Measurements from ENCODE around the gene PIEZO2.

Gene PIEZO2

DNA sequence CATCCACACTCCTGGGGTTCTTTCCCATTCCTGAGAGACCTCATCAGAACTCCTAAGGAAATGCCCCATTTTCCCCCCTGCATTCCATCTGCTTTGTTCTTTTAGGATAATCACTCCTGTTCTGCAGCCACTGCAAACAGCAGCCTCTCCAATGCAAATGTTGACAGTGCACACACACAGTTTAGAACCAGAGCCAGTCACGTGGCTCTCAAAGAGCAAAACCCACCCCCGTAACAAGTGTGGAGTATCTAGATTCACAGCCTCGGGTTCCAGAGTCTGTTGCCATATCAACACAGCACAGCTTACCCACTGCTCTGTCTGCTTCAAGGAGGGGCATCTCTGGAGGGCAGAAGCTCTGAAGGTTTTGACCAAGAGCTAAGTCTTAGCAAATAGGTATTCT is 443.6 kb downstream of the PIEZO2 start:
- Mint-ChIP-seq H3K27ac (no peak overlapping the region), H3K36me3 (ENCODE audit: insufficient read depth) (no peaks in the 10 kb centered on the region), H3K27me3 (peaks cover 0 to 26% of the 10 kb centered on the region in 2 donors), H3K9me3 (no peaks in the 10 kb centered on the region), H3K4me1 (ENCODE audit: low read depth in 2 of 2) (no peaks in the 10 kb centered on the region), H3K4me3 (no peak overlapping the region)
- DNase-seq (no peak), ATAC-seq (replicated peaks) (no peak)

GRCh38 chr18:10705291-10705690 is 444.1 kb downstream of the PIEZO2 start:
- H3K36me3 Mint-ChIP-seq (ENCODE audit: insufficient read depth) = no peaks in the 10 kb centered on the region
- ATAC-seq (replicated peaks) = no peak
- no peak overlapping the region for H3K27ac Mint-ChIP-seq

GRCh38 chr18:10702206-10702605 is 447.2 kb downstream of the PIEZO2 start:
- Mint-ChIP-seq H3K27ac (no peak overlapping the region), H3K36me3 (ENCODE audit: insufficient read depth) (no peaks in the 10 kb centered on the region), H3K4me1 (ENCODE audit: low read depth in 2 of 2) (no peaks in the 10 kb centered on the region), H3K27me3 (peaks cover 0 to 18% of the 10 kb centered on the region in 2 donors), H3K9me3 (no peaks in the 10 kb centered on the region), H3K4me3 (no peak overlapping the region)
- no peak for ATAC-seq (replicated peaks)
- DNase-seq = no peak

More at GRCh38 chr18:10705291-10705690, 444.1 kb downstream of the PIEZO2 start:
- no peaks in the 10 kb centered on the region for H3K4me1 Mint-ChIP-seq (ENCODE audit: low read depth in 2 of 2)
- DNase-seq = no peak
- no peaks in the 10 kb centered on the region for H3K9me3 Mint-ChIP-seq
- H3K27me3 Mint-ChIP-seq = peaks cover 0 to 26% of the 10 kb centered on the region in 2 donors
- no peak overlapping the region for H3K4me3 Mint-ChIP-seq

GRCh38 chr18:10690366-10690765 is 459.0 kb downstream of the PIEZO2 start:
- no peak for ATAC-seq (replicated peaks)
- no peaks in the 10 kb centered on the region for H3K36me3 Mint-ChIP-seq (ENCODE audit: insufficient read depth)
- no peak overlapping the region for H3K27ac Mint-ChIP-seq
- H3K9me3 Mint-ChIP-seq = no peaks in the 10 kb centered on the region
- peaks cover 0 to 8% of the 10 kb centered on the region in 2 donors for H3K27me3 Mint-ChIP-seq
- no peak overlapping the region for H3K4me3 Mint-ChIP-seq
- no peaks in the 10 kb centered on the region for H3K4me1 Mint-ChIP-seq (ENCODE audit: low read depth in 2 of 2)
- DNase-seq = no peak

DNA sequence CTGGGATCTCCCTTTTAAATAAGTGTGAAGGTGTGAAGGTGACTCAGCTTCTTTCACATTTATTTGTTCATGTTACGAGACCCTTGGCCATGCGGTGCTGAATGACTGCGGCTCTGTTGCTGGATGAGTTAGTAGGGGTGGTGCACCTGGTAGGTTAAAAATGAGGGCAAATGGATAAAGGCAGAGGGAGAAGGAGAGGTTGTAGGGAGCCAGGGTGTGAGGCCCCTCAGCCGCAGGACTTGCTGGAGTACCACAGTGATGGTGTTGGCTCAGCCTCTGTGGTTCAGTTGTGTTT is 459.4 kb downstream of the PIEZO2 start:
- H3K9me3 Mint-ChIP-seq = no peaks in the 10 kb centered on the region
- H3K27ac Mint-ChIP-seq = peak overlapping the region in 1 of 2 donors; percentile 6
- no peaks in the 10 kb centered on the region for H3K4me1 Mint-ChIP-seq (ENCODE audit: low read depth in 2 of 2)
- H3K27me3 Mint-ChIP-seq = peaks cover 0 to 10% of the 10 kb centered on the region in 2 donors
- no peaks in the 10 kb centered on the region for H3K36me3 Mint-ChIP-seq (ENCODE audit: insufficient read depth)
- DNase-seq (no peak), ATAC-seq (replicated peaks) (no peak)
- no peak overlapping the region for H3K4me3 Mint-ChIP-seq

GRCh38 chr18:10689236-10690034 is 459.9 kb downstream of the PIEZO2 start:
- H3K9me3 Mint-ChIP-seq = no peaks in the 10 kb centered on the region
- DNase-seq (no peak), ATAC-seq (replicated peaks) (no peak)
- no peaks in the 10 kb centered on the region for H3K4me1 Mint-ChIP-seq (ENCODE audit: low read depth in 2 of 2)
- H3K27ac Mint-ChIP-seq = peak overlapping the region in 1 of 2 donors; percentile 6
- peaks cover 0 to 15% of the 10 kb centered on the region in 2 donors for H3K27me3 Mint-ChIP-seq
- no peak overlapping the region for H3K4me3 Mint-ChIP-seq
- H3K36me3 Mint-ChIP-seq (ENCODE audit: insufficient read depth) = no peaks in the 10 kb centered on the region

GRCh38 chr18:10688766-10689165 is 460.6 kb downstream of the PIEZO2 start:
- no peaks in the 10 kb centered on the region for H3K4me1 Mint-ChIP-seq (ENCODE audit: low read depth in 2 of 2)
- ATAC-seq (replicated peaks) (no peak), DNase-seq (no peak)
- H3K4me3 Mint-ChIP-seq = no peak overlapping the region
- H3K27me3 Mint-ChIP-seq = peaks cover 0 to 16% of the 10 kb centered on the region in 2 donors
- H3K36me3 Mint-ChIP-seq (ENCODE audit: insufficient read depth) = no peaks in the 10 kb centered on the region
- H3K9me3 Mint-ChIP-seq = no peaks in the 10 kb centered on the region
- no peak overlapping the region for H3K27ac Mint-ChIP-seq

DNA sequence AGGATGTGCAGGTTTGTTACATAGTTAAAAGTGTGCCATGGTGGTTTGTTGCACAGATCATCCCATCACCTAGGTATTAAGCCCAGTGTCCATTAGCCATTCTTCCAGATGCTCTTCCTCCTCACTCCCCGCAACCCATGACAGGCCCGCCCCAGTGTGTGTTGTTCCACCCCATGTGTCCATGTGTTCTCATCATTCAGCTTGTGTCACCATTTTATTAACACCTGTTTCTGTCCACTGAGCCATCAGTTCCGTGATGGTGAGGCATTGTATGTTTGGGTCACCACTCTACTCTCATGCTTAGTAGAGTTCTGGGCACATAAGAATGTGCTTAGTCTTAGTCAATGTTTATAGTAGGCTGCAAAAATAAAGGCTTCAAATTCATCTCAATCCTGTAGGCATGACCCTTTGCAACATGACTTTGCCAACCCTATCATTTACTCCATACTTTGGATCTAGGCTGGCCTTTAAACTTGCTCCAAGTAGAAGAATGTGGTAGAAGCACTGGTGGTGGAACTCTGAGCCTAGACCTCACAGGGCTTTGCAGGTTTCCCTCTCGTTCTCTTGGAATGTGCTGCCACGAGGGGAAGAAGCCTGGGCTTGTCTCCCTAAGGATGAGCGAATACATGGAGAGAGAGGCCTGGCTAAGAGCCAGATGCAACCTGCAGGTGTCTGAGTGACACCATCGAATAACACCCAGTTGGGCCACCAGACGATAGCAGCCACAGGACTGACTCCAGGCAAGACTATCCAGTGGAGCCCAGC is 462.0 kb downstream of the PIEZO2 start:
- Mint-ChIP-seq H3K4me1 (ENCODE audit: low read depth in 2 of 2) (no peaks in the 10 kb centered on the region), H3K27ac (no peak overlapping the region), H3K36me3 (ENCODE audit: insufficient read depth) (no peaks in the 10 kb centered on the region), H3K9me3 (no peaks in the 10 kb centered on the region), H3K4me3 (no peak overlapping the region), H3K27me3 (peaks cover 0 to 23% of the 10 kb centered on the region in 2 donors)
- DNase-seq (no peak), ATAC-seq (replicated peaks) (no peak)

GRCh38 chr18:10686308-10686707 is 463.1 kb downstream of the PIEZO2 start:
- Mint-ChIP-seq H3K27me3 (peaks cover 0 to 31% of the 10 kb centered on the region in 2 donors), H3K4me1 (ENCODE audit: low read depth in 2 of 2) (no peaks in the 10 kb centered on the region), H3K9me3 (no peaks in the 10 kb centered on the region), H3K36me3 (ENCODE audit: insufficient read depth) (peaks cover 3% of the 10 kb centered on the region), H3K27ac (no peak overlapping the region), H3K4me3 (no peak overlapping the region)
- DNase-seq = no peak
- no peak for ATAC-seq (replicated peaks)

DNA sequence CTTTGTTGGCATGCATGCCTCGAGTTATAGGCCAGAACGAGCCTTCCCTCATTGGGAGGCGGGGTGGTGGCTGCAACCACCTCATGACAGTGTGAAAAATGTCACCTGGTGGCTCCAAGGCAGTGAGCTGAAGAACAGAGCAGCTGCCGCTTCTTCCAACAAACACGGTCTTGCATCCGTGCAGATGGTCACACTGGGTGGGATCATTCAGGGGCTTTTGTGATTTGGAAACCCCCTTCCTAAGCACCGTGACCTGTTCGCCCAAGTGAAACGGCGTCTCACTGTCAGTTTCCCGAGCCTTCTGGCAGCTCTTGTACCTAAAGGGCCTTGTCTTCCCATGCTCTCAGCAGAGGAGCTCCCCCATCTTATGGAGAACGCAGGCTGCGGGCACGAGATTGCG is 463.9 kb downstream of the PIEZO2 start:
- Mint-ChIP-seq H3K9me3 (no peaks in the 10 kb centered on the region), H3K4me1 (ENCODE audit: low read depth in 2 of 2) (no peaks in the 10 kb centered on the region), H3K27ac (no peak overlapping the region), H3K4me3 (no peak overlapping the region), H3K27me3 (peaks cover 0 to 31% of the 10 kb centered on the region in 2 donors), H3K36me3 (ENCODE audit: insufficient read depth) (peaks cover 3% of the 10 kb centered on the region)
- ATAC-seq (replicated peaks) (no peak), DNase-seq (no peak)

DNA sequence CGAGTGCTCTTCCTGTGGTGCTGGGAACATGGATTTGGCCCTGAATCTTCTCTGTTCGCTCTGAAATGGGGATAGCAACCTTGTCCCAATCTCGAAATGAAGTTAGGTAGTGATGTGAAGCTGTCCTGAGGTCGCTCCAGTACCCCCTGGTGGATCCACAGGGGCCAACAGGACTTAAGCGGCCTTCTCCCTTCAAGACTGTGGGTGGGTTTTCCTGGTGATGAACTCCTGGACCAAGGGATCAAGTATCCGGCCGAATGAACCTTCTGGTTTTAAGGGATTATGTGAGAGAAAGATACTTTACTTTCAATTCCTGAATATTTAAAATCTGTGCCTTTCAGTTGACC is 467.0 kb downstream of the PIEZO2 start:
- H3K4me1 Mint-ChIP-seq (ENCODE audit: low read depth in 2 of 2) = no peaks in the 10 kb centered on the region
- H3K4me3 Mint-ChIP-seq = no peak overlapping the region
- H3K36me3 Mint-ChIP-seq (ENCODE audit: insufficient read depth) = peaks cover 3% of the 10 kb centered on the region
- ATAC-seq (replicated peaks) (no peak), DNase-seq (no peak)
- no peak overlapping the region for H3K27ac Mint-ChIP-seq
- peaks cover 0 to 31% of the 10 kb centered on the region in 2 donors for H3K27me3 Mint-ChIP-seq
- H3K9me3 Mint-ChIP-seq = no peaks in the 10 kb centered on the region

- no peaks in the 10 kb centered on the region for H3K9me3 Mint-ChIP-seq
- no peak overlapping the region for H3K27ac Mint-ChIP-seq
- no peak for DNase-seq
- no peak for ATAC-seq (replicated peaks)
- H3K4me3 Mint-ChIP-seq = no peak overlapping the region
- H3K27me3 Mint-ChIP-seq = peaks cover 0 to 31% of the 10 kb centered on the region in 2 donors
- peaks cover 3% of the 10 kb centered on the region for H3K36me3 Mint-ChIP-seq (ENCODE audit: insufficient read depth)
- no peaks in the 10 kb centered on the region for H3K4me1 Mint-ChIP-seq (ENCODE audit: low read depth in 2 of 2)
Measured at GRCh38 chr18:10681581-10682367, 467.6 kb downstream of the PIEZO2 start.

GRCh38 chr18:10680271-10680596 is 469.1 kb downstream of the PIEZO2 start:
- Mint-ChIP-seq H3K36me3 (ENCODE audit: insufficient read depth) (peaks cover 3% of the 10 kb centered on the region), H3K4me1 (ENCODE audit: low read depth in 2 of 2) (no peaks in the 10 kb centered on the region), H3K4me3 (no peak overlapping the region), H3K27me3 (peaks cover 0 to 31% of the 10 kb centered on the region in 2 donors), H3K27ac (no peak overlapping the region), H3K9me3 (no peaks in the 10 kb centered on the region)
- no peak for ATAC-seq (replicated peaks)
- no peak for DNase-seq
